ENCODE measurements around the gene GADL1.

GADL1 gene

DNA sequence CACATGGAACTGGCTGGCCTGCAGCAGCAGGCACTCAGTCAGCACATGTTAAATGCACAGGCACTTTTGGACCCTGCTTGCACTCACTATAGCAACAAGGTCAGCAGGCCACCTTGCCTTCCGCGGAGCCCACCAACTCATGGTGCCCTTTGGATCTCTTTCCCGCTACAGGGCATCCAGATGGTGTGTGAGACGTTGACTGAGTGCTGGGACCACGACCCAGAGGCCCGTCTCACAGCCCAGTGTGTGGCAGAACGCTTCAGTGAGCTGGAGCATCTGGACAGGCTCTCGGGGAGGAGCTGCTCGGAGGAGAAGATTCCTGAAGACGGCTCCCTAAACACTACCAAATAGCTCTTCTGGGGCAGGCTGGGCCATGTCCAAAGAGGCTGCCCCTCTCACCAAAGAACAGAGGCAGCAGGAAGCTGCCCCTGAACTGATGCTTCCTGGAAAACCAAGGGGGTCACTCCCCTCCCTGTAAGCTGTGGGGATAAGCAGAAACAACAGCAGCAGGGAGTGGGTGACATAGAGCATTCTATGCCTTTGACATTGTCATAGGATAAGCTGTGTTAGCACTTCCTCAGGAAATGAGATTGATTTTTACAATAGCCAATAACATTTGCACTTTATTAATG is 203.1 kb downstream of the GADL1 start:
- no peak overlapping the region for H3K4me3 ChIP-seq
- H3K4me1 ChIP-seq, result peaks cover 0 to 84% (median 48%) of the 10 kb centered on the region in 4 donors
- H3K27me3 ChIP-seq, result no peaks in the 10 kb centered on the region
- no peaks in the 10 kb centered on the region for H3K9me3 ChIP-seq
- peak overlapping the region; percentile 61 to 77 for H3K27ac ChIP-seq
- TF ChIP-seq, protein P1, sequence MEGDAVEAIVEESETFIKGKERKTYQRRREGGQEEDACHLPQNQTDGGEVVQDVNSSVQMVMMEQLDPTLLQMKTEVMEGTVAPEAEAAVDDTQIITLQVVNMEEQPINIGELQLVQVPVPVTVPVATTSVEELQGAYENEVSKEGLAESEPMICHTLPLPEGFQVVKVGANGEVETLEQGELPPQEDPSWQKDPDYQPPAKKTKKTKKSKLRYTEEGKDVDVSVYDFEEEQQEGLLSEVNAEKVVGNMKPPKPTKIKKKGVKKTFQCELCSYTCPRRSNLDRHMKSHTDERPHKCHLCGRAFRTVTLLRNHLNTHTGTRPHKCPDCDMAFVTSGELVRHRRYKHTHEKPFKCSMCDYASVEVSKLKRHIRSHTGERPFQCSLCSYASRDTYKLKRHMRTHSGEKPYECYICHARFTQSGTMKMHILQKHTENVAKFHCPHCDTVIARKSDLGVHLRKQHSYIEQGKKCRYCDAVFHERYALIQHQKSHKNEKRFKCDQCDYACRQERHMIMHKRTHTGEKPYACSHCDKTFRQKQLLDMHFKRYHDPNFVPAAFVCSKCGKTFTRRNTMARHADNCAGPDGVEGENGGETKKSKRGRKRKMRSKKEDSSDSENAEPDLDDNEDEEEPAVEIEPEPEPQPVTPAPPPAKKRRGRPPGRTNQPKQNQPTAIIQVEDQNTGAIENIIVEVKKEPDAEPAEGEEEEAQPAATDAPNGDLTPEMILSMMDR (IDR thresholded peaks at IDR 0.05), result no peak
- peaks cover 39 to 53% (median 48%) of the 10 kb centered on the region in 3 donors for H3K36me3 ChIP-seq
- intact Hi-C loops (cut with DNase I; ENCODE audit: low total_unique reads), result loop anchor here (5.0 kb wide), 1 partner anchor 574 kb away; no protein-coding TSS in a partner anchor
- DNase-seq, result no peak

GRCh38 chr3:30690199-30690598 is 204.3 kb downstream of the GADL1 start:
- H3K9me3 ChIP-seq, result no peaks in the 10 kb centered on the region
- H3K27ac ChIP-seq, result peak overlapping the region; percentile 61 to 77
- H3K27me3 ChIP-seq, result no peaks in the 10 kb centered on the region
- peaks cover 0 to 86% (median 53%) of the 10 kb centered on the region in 4 donors for H3K4me1 ChIP-seq
- TF ChIP-seq, protein P1 (IDR thresholded peaks at IDR 0.05), result no peak
- DNase-seq, result no peak
- intact Hi-C loops (cut with DNase I; ENCODE audit: low total_unique reads), result loop anchor here (5.0 kb wide), 1 partner anchor 573 kb away; no protein-coding TSS in a partner anchor
- H3K4me3 ChIP-seq, result no peak overlapping the region
- H3K36me3 ChIP-seq, result peaks cover 33 to 48% (median 41%) of the 10 kb centered on the region in 3 donors

DNA sequence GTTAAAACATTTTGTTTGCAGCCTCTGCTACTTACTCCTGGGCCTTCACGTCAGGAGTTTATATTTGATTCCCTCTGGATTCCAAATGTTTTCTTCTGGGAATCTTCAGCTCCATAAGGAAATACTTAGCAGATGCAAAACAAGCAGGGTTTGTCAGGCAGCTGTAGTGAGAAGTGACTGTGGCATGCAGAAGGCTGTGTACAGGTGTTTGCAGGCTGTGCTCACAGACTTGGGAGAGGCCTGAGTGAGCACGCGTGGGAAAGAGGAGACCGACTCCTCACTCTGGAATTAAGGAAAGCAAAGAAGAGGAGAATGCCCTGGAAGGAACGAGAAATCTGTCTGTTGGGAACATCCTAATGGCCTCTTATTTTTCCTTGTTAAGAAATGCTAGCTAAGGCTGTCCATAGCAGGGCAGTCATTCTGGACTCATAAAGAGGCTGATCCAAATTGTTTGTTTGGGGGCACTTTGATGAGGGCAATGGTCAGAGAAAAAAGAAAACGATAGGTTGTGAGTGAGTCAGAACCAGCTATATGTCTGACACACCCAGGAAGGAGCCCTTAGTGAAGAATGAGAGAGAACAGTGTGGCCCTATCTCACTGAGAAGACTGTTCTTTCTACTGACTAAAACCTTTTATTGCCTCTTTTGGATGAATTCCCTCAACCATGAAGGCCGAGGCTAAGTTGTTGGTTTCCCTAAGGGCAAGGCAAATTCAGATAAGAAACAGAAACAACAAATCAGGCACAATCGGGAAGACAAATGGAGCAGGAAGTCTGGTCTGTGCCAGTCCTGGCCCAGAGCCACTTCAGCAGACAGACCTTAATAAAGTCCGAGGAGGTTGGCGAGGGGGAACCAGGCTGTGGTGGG is 205.5 kb downstream of the GADL1 start:
- Histone ChIP-seq H3K9me3 (no peaks in the 10 kb centered on the region), H3K36me3 (peaks cover 30 to 37% (median 30%) of the 10 kb centered on the region in 3 donors), H3K4me3 (no peak overlapping the region), H3K27ac (peak overlapping the region; percentile 61 to 77), H3K4me1 (peaks cover 0 to 98% (median 63%) of the 10 kb centered on the region in 4 donors), H3K27me3 (no peaks in the 10 kb centered on the region)
- DNase-seq, result peak in 1 of 2 donors; percentile 34
- TF ChIP-seq, protein P1 (IDR thresholded peaks at IDR 0.05), result no peak
- intact Hi-C loops (cut with DNase I; ENCODE audit: low total_unique reads), result no loop called here

DNA sequence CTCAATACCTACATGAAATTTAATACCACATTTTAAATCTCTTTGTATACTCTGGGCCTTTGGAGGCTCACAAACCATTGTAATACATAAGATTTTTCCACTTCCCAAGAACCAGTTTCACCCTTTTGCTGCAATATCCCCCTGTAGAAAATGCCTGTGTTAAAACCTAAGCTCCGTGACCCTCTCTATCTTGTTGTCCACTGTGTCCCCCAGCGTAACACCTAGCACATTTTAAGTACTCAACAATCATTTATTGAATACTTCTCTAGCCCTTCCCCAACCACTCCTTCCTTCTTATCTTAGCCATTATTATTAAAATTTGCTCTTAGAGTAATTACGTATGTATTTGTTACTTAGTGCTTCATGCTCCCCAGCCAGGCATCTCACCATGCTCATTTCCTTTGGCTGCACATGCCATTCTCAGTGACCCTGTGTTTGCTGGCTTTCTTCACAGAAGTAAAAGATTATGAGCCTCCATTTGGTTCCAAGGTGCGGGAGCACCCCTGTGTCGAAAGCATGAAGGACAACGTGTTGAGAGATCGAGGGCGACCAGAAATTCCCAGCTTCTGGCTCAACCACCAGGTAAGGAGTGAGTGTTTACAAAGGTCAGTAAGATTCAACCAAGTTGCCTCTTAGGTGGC is 206.4 kb downstream of the GADL1 start:
- intact Hi-C loops (cut with DNase I; ENCODE audit: low total_unique reads), result no loop called here
- Histone ChIP-seq H3K4me3 (no peak overlapping the region), H3K36me3 (peaks cover 27 to 41% (median 30%) of the 10 kb centered on the region in 3 donors), H3K27me3 (no peaks in the 10 kb centered on the region), H3K27ac (peak overlapping the region; percentile 61 to 77), H3K9me3 (no peaks in the 10 kb centered on the region), H3K4me1 (peaks cover 0 to 99% (median 67%) of the 10 kb centered on the region in 4 donors)
- TF ChIP-seq, protein P1 (IDR thresholded peaks at IDR 0.05), result no peak
- DNase-seq, result no peak

- Histone ChIP-seq H3K4me3 (no peak overlapping the region), H3K36me3 (peaks cover 18 to 32% (median 27%) of the 10 kb centered on the region in 3 donors), H3K27me3 (no peaks in the 10 kb centered on the region), H3K4me1 (peaks cover 0 to 100% (median 75%) of the 10 kb centered on the region in 4 donors), H3K27ac (peak overlapping the region; percentile 8 to 77), H3K9me3 (no peaks in the 10 kb centered on the region)
- TF ChIP-seq, protein P1 (IDR thresholded peaks at IDR 0.05), result no peak
- intact Hi-C loops (cut with DNase I; ENCODE audit: low total_unique reads), result no loop called here
- DNase-seq, result no peak
Observed at GRCh38 chr3:30686799-30687198, 207.7 kb downstream of the GADL1 start.

All from tibial artery (tissue), 4 donors.